ENCODE results near the gene OPCML.

- TF ChIP-seq, protein P1, sequence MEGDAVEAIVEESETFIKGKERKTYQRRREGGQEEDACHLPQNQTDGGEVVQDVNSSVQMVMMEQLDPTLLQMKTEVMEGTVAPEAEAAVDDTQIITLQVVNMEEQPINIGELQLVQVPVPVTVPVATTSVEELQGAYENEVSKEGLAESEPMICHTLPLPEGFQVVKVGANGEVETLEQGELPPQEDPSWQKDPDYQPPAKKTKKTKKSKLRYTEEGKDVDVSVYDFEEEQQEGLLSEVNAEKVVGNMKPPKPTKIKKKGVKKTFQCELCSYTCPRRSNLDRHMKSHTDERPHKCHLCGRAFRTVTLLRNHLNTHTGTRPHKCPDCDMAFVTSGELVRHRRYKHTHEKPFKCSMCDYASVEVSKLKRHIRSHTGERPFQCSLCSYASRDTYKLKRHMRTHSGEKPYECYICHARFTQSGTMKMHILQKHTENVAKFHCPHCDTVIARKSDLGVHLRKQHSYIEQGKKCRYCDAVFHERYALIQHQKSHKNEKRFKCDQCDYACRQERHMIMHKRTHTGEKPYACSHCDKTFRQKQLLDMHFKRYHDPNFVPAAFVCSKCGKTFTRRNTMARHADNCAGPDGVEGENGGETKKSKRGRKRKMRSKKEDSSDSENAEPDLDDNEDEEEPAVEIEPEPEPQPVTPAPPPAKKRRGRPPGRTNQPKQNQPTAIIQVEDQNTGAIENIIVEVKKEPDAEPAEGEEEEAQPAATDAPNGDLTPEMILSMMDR (IDR thresholded peaks at IDR 0.05), result no peak
- TF ChIP-seq ZFX (IDR thresholded peaks at IDR 0.05; ENCODE audit: borderline replicate concordance), result no peak
These were observed 8.9 kb upstream of the OPCML start for GRCh38 chr11:133541021-133541719.
